Kidney tubule cell (primary cell): ENCODE measurements around the gene FKBP10.
A peak's percentile ranks its signal among the peaks of the same experiment; 100 is the strongest.
"Not testable (repeated sequence)": the region's sequence is repeated elsewhere in the genome, so short reads cannot be mapped to it uniquely, and the experiment has no call there.

ENCODE experiments used
- DNase-seq: peaks from one replicate; pipeline ENCODE4 v3.0.0-alpha.2; 2018; ENCODE audit warnings: low spot score

FKBP10 gene

GRCh38 chr17:41810659-41811548 is 1.9 kb upstream of the FKBP10 start:
- no peak for DNase-seq

GRCh38 chr17:41811549-41812380 is 1.0 kb upstream of the FKBP10 start, which contains the start of gene P3H4:
Gene P3H4 (minus strand): TSS chr17:41811949. CDS start chr17:41811915, 34 bp downstream.
- peak; percentile 77 for DNase-seq

- no peak for DNase-seq
Measured at GRCh38 chr17:41813152-41813680, 412 bp downstream of the FKBP10 start.

- no peak for DNase-seq
Measured at GRCh38 chr17:41813699-41814124, 908 bp downstream of the FKBP10 start.

- peak; percentile 84 for DNase-seq
Measured at GRCh38 chr17:41814195-41814594, 1.4 kb downstream of the FKBP10 start.

GRCh38 chr17:41816637-41817320 is 4.0 kb downstream of the FKBP10 start:
- DNase-seq: no peak

- DNase-seq: no peak
Measured at GRCh38 chr17:41818024-41818423, 5.2 kb downstream of the FKBP10 start.

- no peak for DNase-seq
Measured at GRCh38 chr17:41821776-41822175, 9.0 kb downstream of the FKBP10 start.

GRCh38 chr17:41822216-41823140 is 9.7 kb downstream of the FKBP10 start:
- DNase-seq: no peak

GRCh38 chr17:41823141-41823524 is 10.3 kb downstream of the FKBP10 start:
- no peak for DNase-seq

- no peak for DNase-seq
Measured at GRCh38 chr17:41823580-41823979, 10.8 kb downstream of the FKBP10 start.

GRCh38 chr17:41824086-41824485 is 11.3 kb downstream of the FKBP10 start:
- DNase-seq: no peak

GRCh38 chr17:41825175-41825845 is 12.5 kb downstream of the FKBP10 start:
- no peak for DNase-seq

GRCh38 chr17:41829961-41830360 is 17.2 kb downstream of the FKBP10 start:
- not testable (repeated sequence) for DNase-seq

GRCh38 chr17:41835214-41835799 is 22.5 kb downstream of the FKBP10 start:
- no peak for DNase-seq

- DNase-seq: peak; percentile 70
Measured at GRCh38 chr17:41835800-41836549, 23.2 kb downstream of the FKBP10 start, which contains the start of gene NT5C3B. Gene NT5C3B (minus strand): TSS chr17:41836232. CDS start chr17:41836193, 39 bp downstream.

GRCh38 chr17:41836550-41837196 is 23.9 kb downstream of the FKBP10 start:
- DNase-seq: no peak

- DNase-seq: no peak
Measured at GRCh38 chr17:41837761-41838538, 25.1 kb downstream of the FKBP10 start, which contains the start of gene KLHL10. Gene KLHL10 (plus strand): TSS chr17:41837825. CDS start chr17:41837933, 108 bp downstream.
